Liver (tissue), 3 donors: ENCODE results near the gene TNFRSF17.

Experiments used
- CTCF ChIP-seq: fragments of 150-350 bp; IDR thresholded peaks from 2 replicates; pipeline ENCODE4 v1.5.1; 2017; ENCODE audit warnings: improper control_type of control experiment, low read depth, low read length; ENCODE audit not compliant: missing input control
- FOXA1 ChIP-seq: IDR thresholded peaks from 2 replicates; pipeline ENCODE4 v1.6.1; 2016; ENCODE audit warnings: antibody characterized with exemption
- GABPA ChIP-seq, 2 donors: IDR thresholded peaks in 1 of 2; conservative IDR thresholded peaks in 1 of 2; 2 replicates each; pipeline ENCODE4 v1.6.1; 2016; ENCODE audit warnings: antibody characterized with exemption in 2 of 2, mild to moderate bottlenecking in 1 of 2, moderate library complexity in 1 of 2
- HNF4A ChIP-seq, 2 donors: conservative IDR thresholded peaks; 2 replicates each; pipeline ENCODE4 v1.6.1; 2016; ENCODE audit warnings: antibody characterized with exemption in 2 of 2, mild to moderate bottlenecking in 2 of 2
- JUND ChIP-seq, 2 donors: IDR thresholded peaks; 2 replicates each; pipeline ENCODE4 v1.6.1; 2016; ENCODE audit warnings: antibody characterized with exemption in 2 of 2
- MAX ChIP-seq: IDR thresholded peaks from 2 replicates; pipeline ENCODE4 v1.6.1; 2016; ENCODE audit warnings: antibody characterized with exemption
- RAD21 ChIP-seq, 2 donors: IDR thresholded peaks; 2 replicates each; pipeline ENCODE4 v1.6.1; 2016; ENCODE audit warnings: antibody characterized with exemption in 2 of 2, mild to moderate bottlenecking in 2 of 2
- REST ChIP-seq: IDR thresholded peaks from 2 replicates; pipeline ENCODE4 v1.6.1; 2016; ENCODE audit warnings: antibody characterized with exemption, mild to moderate bottlenecking
- SP1 ChIP-seq: IDR thresholded peaks from 2 replicates; pipeline ENCODE4 v1.6.1; 2018; ENCODE audit warnings: antibody characterized with exemption, mild to moderate bottlenecking
- TAF1 ChIP-seq: conservative IDR thresholded peaks from 2 replicates; pipeline ENCODE4 v1.6.1; 2016; ENCODE audit warnings: antibody characterized with exemption, mild to moderate bottlenecking
- donor health status: healthy.
- donor health status: healthy.

- TF ChIP-seq CTCF (no peak), MAX (no peak), GABPA (IDR thresholded peaks at IDR 0.05 in 1 of 2, conservative IDR thresholded peaks at IDR 0.05 in 1 of 2) (no peak), REST (no peak), SP1 (no peak), RAD21 (IDR thresholded peaks at IDR 0.05) (no peak), JUND (IDR thresholded peaks at IDR 0.05) (no peak), HNF4A (conservative IDR thresholded peaks at IDR 0.05) (no peak), FOXA1 (no peak), TAF1 (no peak)
Measured at GRCh38 chr16:11946433-11946832, 18.6 kb upstream of the TNFRSF17 start.
